Measurements from ENCODE around the gene PHF13.
"Not testable (repeated sequence)": the region's sequence is repeated elsewhere in the genome, so short reads cannot be mapped to it uniquely, and the experiment has no call there.

PHF13 gene

GRCh38 chr1:6622396-6623152, 9.0 kb downstream of the PHF13 start:
- no peak for DNase-seq
- intact Hi-C loops (cut with DNase I): loop anchor here (10.0 kb wide), 1 partner anchor 162 kb away; the partner anchor contains the start of gene CAMTA1

GRCh38 chr1:6623269-6623965, 9.9 kb downstream of the PHF13 start:
- intact Hi-C loops (cut with DNase I): loop anchor here (10.0 kb wide), 1 partner anchor 161 kb away; the partner anchor contains the start of gene CAMTA1
- DNase-seq: no peak

DNA sequence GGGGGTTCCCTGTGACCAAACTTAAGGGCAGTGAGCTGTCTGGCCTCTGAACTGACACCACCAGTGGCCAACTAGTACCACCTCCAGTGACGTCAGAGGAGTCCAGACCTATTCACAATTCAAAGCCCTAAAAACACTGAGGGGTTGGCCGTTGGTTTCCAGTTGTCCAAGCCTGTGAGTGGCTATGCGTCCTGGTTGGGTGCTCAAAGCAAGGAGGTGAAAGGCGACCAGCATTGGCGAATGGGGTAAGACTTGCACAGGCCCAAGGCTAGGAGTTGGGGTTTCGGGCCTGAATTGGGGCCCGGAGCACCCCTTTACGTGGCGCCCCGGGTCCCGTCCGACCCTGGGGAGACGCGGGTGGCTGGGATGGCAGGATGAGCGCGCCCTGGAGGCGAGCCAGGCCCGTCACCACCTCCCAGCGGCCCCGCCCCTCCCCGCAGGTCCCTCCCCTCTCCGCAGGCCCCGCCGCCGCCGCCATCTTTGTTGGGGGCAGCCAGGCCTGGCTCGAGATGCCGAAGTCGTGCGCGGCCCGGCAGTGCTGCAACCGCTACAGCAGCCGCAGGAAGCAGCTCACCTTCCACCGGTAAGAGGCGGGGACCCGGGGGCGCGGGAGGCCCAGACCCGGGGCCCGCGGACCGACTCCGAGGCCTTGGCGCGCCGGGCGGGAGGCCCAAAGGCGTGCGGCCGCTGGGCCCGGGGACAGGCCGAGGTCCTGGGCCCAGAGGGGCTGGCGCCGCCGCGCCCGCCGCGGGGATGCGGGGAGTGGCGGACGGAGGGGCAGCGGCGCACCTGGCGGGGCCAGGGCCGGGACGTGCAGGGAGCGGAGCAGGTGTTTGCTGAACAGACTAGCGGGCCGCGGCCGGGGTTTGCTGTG, 11.4 kb downstream of the PHF13 start, which contains the start of gene THAP3:
THAP3 (plus strand) TSS at position 159 of the 874 bp plus-strand sequence; CDS start at position 510, 351 bp downstream.
- intact Hi-C loops (cut with DNase I): loop anchor here (10.0 kb wide), 1 partner anchor 160 kb away; the partner anchor contains the start of gene CAMTA1
- peak; percentile 62 to 95 (median 90) for DNase-seq

GRCh38 chr1:6625584-6626149, 12.1 kb downstream of the PHF13 start:
- intact Hi-C loops (cut with DNase I): loop anchor here (10.0 kb wide), 1 partner anchor 159 kb away; the partner anchor contains the start of gene CAMTA1
- peak in 7 of 42 donors; percentile 14 to 41 (median 25) for DNase-seq

DNA sequence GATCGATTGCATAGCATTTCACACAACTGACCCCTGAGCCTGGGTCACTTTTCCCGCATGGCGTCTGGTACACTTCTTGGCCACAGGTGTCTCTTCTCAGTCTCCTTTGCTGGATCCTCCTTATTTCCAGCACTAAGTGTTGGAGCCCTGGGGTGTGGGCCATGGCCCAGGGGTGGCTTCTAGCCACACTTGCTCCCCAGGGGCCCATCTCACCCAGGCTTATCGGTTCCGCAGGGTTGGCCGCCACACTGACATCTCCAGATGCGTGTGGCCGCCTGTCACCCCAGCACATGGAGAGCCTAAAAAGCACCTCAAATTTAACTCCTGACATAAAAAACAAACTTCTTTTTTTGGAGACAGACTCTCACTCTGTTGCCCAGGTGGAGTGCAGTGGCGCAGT, 13.5 kb downstream of the PHF13 start:
- intact Hi-C loops (cut with DNase I): loop anchor here (10.0 kb wide), 1 partner anchor 158 kb away; the partner anchor contains the start of gene CAMTA1

GRCh38 chr1:6627841-6628545, 14.5 kb downstream of the PHF13 start:
- DNase-seq: no peak
- intact Hi-C loops (cut with DNase I): loop anchor here (10.0 kb wide), 1 partner anchor 157 kb away; the partner anchor contains the start of gene CAMTA1

More for the DNA sequence above, 13.5 kb downstream of the PHF13 start:
- no peak for DNase-seq

DNA sequence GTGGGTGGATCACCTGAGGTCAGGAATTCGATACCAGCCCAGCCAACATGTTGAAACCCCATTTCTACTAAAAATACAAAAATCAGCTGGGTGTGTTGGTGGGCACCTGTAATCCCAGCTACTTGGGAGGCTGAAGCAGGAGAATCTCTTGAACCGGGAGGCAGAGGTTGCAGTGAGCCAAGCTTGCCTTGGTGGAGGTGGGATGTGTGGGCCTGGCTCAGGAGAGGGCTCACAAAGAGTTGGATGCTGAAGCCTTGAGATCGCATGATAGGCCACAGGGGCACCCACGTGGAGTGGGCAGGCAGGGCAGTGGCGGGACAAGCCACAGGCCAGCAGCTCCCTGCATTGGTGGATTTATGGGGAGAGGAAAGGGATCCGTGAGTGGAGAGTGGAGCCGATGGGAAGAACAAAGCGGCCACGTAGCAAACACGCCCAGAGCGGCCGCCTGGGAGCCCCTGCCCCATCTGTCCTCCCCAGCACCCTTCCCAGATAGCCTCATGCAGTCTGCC, 15.5 kb downstream of the PHF13 start:
- intact Hi-C loops (cut with DNase I): loop anchor here (10.0 kb wide), 1 partner anchor 156 kb away; the partner anchor contains the start of gene CAMTA1
- no peak for DNase-seq

DNA sequence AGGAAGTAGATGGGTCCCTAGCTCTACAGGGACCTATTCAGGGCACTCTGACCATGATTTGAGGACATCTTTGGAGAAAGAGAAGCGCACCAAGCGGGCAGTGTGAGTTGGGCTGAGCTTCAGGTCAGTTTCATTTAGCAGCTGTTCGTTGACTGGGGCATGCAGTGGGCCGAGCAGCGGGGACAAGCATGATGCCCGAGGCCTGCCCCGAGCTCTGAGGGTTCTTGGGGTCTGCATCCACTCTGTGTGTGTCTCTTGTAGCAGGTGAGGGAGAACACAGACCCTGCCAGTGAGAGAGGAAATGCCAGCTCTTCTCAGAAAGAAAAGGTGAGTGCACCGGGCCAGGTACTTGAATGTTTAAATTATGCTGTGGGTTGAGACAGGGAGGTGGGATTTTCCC, 16.5 kb downstream of the PHF13 start:
- intact Hi-C loops (cut with DNase I): no loop called here
- no peak for DNase-seq

- no peak for DNase-seq
- intact Hi-C loops (cut with DNase I): no loop called here
These were observed 17.5 kb downstream of the PHF13 start for GRCh38 chr1:6631058-6631457.

GRCh38 chr1:6632588-6633514, 19.3 kb downstream of the PHF13 start:
- intact Hi-C loops (cut with DNase I): no loop called here
- no peak for DNase-seq

GRCh38 chr1:6634371-6635052, 21.0 kb downstream of the PHF13 start:
- DNase-seq: peak in 35 of 42 donors; percentile 22 to 78 (median 43)
- intact Hi-C loops (cut with DNase I): no loop called here

- intact Hi-C loops (cut with DNase I): no loop called here
These were observed 21.8 kb downstream of the PHF13 start for GRCh38 chr1:6635161-6635909.

DNA sequence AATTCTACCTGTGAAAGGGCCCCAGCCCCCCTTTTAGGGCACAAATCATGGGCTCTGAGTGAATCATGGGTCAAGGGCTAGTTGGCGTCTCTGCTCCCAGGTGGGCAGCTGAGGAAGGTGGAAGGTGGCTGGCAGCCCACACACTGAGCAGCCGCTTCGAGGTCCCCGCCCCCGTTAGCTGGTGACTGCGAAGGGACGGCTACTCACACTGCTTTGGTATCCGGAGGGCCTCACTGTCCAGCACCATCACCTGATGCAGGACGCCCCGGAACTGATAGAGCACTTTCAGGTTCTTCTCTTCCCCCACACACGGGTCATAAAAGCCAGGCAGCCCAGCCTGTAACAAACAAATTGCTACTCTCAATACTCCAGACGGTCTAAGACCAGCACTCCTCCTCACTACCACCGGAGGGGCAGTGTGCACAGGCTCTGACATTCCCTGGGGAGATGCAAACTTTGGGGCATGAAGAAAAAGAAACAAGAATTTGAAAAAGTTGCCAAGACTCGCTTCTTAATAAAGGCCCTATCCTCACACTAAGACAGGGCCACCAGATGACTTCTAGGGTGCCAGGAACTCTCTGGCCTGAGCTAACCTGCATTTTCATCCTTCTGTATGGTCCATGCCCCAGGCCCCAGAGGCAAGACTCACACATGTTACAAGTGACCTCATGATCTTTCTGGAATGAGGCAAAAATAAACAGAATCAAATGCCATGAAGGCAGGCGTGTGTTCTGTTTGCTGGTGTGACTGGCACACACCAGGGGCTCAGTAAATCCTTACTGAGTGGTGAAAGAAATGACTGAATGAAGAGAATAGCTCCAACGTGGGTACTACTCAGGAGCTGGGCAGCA, 22.6 kb downstream of the PHF13 start:
- DNase-seq: no peak
- intact Hi-C loops (cut with DNase I): no loop called here

More at GRCh38 chr1:6635161-6635909, 21.8 kb downstream of the PHF13 start:
- DNase-seq: no peak

- intact Hi-C loops (cut with DNase I); DNase-seq: not testable (repeated sequence)
These were observed 23.2 kb downstream of the PHF13 start for GRCh38 chr1:6636778-6637177.
